Measurements from ENCODE around the gene GP5.

DNA sequence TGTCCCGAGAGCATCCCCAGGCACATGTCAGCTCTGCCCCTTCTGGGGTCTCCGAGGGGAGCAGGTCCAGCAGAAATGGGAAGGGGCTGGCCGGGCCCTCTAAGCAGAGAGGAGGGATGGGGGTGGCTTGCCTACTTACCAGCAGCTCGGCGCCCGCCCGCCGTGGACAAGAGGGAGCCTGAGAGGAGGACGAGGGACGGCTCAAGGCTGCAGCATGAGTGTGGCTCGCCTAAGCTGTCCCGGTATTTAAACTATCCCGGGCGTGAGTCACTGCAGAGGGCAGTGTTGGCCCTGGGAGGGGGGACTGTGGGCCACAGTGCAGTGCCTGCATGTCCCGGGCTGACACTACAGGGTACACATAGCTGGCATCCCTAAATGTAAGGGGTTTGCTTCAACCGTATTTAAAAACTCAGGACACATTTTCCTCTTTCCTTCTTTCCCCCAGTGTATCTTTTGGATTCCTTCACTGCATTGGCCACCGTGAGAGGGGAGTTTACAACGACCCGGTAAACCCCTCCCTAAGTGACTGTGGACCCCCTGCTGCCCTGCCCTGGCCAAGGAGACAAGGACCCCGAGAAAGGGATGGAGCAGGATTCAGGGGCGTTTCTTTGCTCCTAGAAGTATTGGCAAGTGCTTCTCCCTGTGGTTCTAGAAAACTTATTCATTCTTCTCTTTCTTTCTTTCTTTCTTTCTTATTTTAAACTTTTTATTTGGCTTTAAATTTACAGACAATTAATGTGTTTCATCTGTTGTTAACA is 29.4 kb downstream of the GP5 start, which contains the start of gene LRRC15:
- no peak for TF ChIP-seq POLR2A (IDR thresholded peaks at IDR 0.05)
- TF ChIP-seq EP300 (IDR thresholded peaks at IDR 0.05), result no peak
- TF ChIP-seq CTCF (IDR thresholded peaks at IDR 0.05), result no peak
